HepG2 (cell line): ENCODE measurements around the gene FBXL20. TPM values are rescaled to one million over a fixed set of nuclear protein-coding genes. Genes with fewer than 3 reads are reported as not detected.

Experiments
- ATAC-seq: fragments of 200-7000 bp; cut with Tn5 transposase; 3 replicates; pipeline ENCODE4 v1.9.1; 2020; ENCODE audit warnings: mild to moderate bottlenecking, moderate library complexity
- BruUV-seq: library from RNA; stranded (reverse); fragments of 400-500 nt; replicated peaks from 2 replicates; lab custom pipeline; 2021; lab: Mats Ljungman, UMichigan
- CTCF ChIA-PET: fragments of 300-600 bp; formaldehyde crosslinking; extraction: SDS; loops from one replicate; lab custom pipeline; 2021; ENCODE audit warnings: low total read pairs, inconsistent platforms, low intra/inter-chr PET ratio; lab: Yijun Ruan, JAX
- POLR2A ChIA-PET: fragments of 350-600 bp; sonication (Branson Sonifier 250); formaldehyde crosslinking; loops from one replicate; lab custom pipeline; 2020; ENCODE audit warnings: antibody characterized with exemption, inconsistent platforms; lab: Yijun Ruan, JAX
- DNase-seq: peaks from one replicate; pipeline ENCODE4 v3.0.0-alpha.2; 2015; ENCODE audit warnings: low spot score
- FAIRE-seq: peaks from 3 replicates; lab custom pipeline; 2011; peaks lifted over from hg19 to GRCh38; lab: Jason Lieb, UNC
- H2AFZ ChIP-seq: one replicate; pipeline ENCODE4 v1.6.1; 2011; ENCODE audit warnings: low read length, inconsistent platforms
- H3K27ac ChIP-seq: fragments of 300-600 bp; 3 replicates; pipeline ENCODE4 v1.8.0; 2011; ENCODE audit warnings: mixed run types, mild to moderate bottlenecking, mixed read lengths, low read length, inconsistent platforms; ENCODE audit not compliant: insufficient read depth; ENCODE audit errors: extremely low read length
- H3K27me3 ChIP-seq, 2 experiments: fragments of 200-600 bp in 1 of 2; 2 replicates in 1 of 2; 3 replicates in 1 of 2; pipeline versions ENCODE4 v1.6.0 to v1.8.0; 2011; ENCODE audit warnings: low read length in 2 of 2, mild to moderate bottlenecking in 2 of 2, moderate library complexity in 2 of 2, inconsistent platforms in 1 of 2; ENCODE audit not compliant: insufficient read depth in 2 of 2, control insufficient read depth in 1 of 2
- H3K36me3 ChIP-seq, 2 experiments: fragments of 200-600 bp in 1 of 2; replicated peaks in 1 of 2; 2 replicates in 1 of 2; 3 replicates in 1 of 2; pipeline versions ENCODE4 v1.5.1 to v1.8.0; 2011; ENCODE audit warnings: low read length in 2 of 2, inconsistent platforms in 1 of 2; ENCODE audit not compliant: insufficient read depth in 2 of 2, control insufficient read depth in 1 of 2
- H3K4me1 ChIP-seq: 2 replicates; pipeline ENCODE4 v1.5.1; 2012; ENCODE audit warnings: low read length, inconsistent platforms; ENCODE audit not compliant: insufficient read depth
- H3K4me2 ChIP-seq: 2 replicates; pipeline ENCODE4 v1.6.0; 2011; ENCODE audit warnings: low read depth, low read length, inconsistent platforms
- H3K4me3 ChIP-seq, 3 experiments: fragments of 200-600 bp in 1 of 3; sonication (generic), shearing (Covaris generic) in 1 of 3; replicated peaks in 1 of 3; 2 replicates each; pipeline ENCODE4 v1.5.1; 2011 to 2016; ENCODE audit warnings: low read length in 3 of 3, inconsistent platforms in 2 of 3, low read depth in 2 of 3, mild to moderate bottlenecking in 2 of 3, control low read depth in 1 of 3, mixed read lengths in 1 of 3; ENCODE audit not compliant: insufficient read depth in 1 of 3
- H3K79me2 ChIP-seq: one replicate; pipeline ENCODE4 v1.6.1; 2011; ENCODE audit warnings: low read length, inconsistent platforms; ENCODE audit not compliant: insufficient read depth
- H3K9ac ChIP-seq: 2 replicates; pipeline ENCODE4 v1.6.0; 2011; ENCODE audit warnings: mild to moderate bottlenecking, low read depth, low read length, inconsistent platforms; ENCODE audit not compliant: insufficient read depth
- H3K9me3 ChIP-seq: 2 replicates; pipeline ENCODE4 v1.5.1; 2012; ENCODE audit warnings: mild to moderate bottlenecking, low read length
- H4K20me1 ChIP-seq: 2 replicates; pipeline ENCODE4 v1.6.0; 2011; ENCODE audit warnings: inconsistent platforms, mild to moderate bottlenecking, low read length, moderate library complexity; ENCODE audit not compliant: insufficient read depth
- CREBL2 ChIP-seq: sonication (generic); formaldehyde crosslinking; IDR thresholded peaks from 2 replicates; pipeline ENCODE4 v1.8.1; 2023; ENCODE audit warnings: missing genetic modification reagents, mild to moderate bottlenecking, borderline replicate concordance
- EHMT2 ChIP-seq: fragments of 200-600 bp; sonication (generic); IDR thresholded peaks from 2 replicates; pipeline ENCODE4 v1.7.0; 2017; ENCODE audit warnings: antibody characterized with exemption, low read depth, low read length, borderline replicate concordance
- ETV5 ChIP-seq: IDR thresholded peaks from 2 replicates; pipeline ENCODE4 v1.6.1; 2018; ENCODE audit warnings: missing biosample characterization, missing genetic modification reagents, inconsistent platforms, borderline replicate concordance
- FIP1L1 ChIP-seq: fragments of 200-400 bp; formaldehyde crosslinking; IDR thresholded peaks from 2 replicates; pipeline ENCODE4 v1.6.1; 2018; ENCODE audit warnings: low read depth, mild to moderate bottlenecking, low read length, moderate library complexity, borderline replicate concordance; ENCODE audit not compliant: insufficient read depth
- FOSL2 ChIP-seq: sonication (generic); formaldehyde crosslinking; IDR thresholded peaks from 2 replicates; pipeline ENCODE4 v1.4.0; 2020; ENCODE audit warnings: missing genetic modification reagents
- FOXA1 ChIP-seq, 2 experiments: fragments of 450-650 bp in 1 of 2; sonication (generic) in 1 of 2; formaldehyde crosslinking in 1 of 2; IDR thresholded peaks; 2 replicates each; pipeline versions ENCODE4 v1.4.0 to v1.6.1; 2016 to 2020; ENCODE audit warnings: missing genetic modification reagents in 1 of 2
- ISX ChIP-seq: sonication (generic); formaldehyde crosslinking; conservative IDR thresholded peaks from 2 replicates; pipeline ENCODE4 v1.5.0; 2020; ENCODE audit warnings: missing genetic modification reagents
- MAFK ChIP-seq, 2 experiments: IDR thresholded peaks in 1 of 2; conservative IDR thresholded peaks in 1 of 2; 2 replicates each; pipeline ENCODE4 v1.6.1; 2011; ENCODE audit warnings: improper control_type of control experiment in 2 of 2, low read length in 2 of 2
- NR2F6 ChIP-seq, 2 experiments: IDR thresholded peaks; 2 replicates each; pipeline ENCODE4 v1.6.1; 2016; ENCODE audit warnings: antibody characterized with exemption in 1 of 2, mild to moderate bottlenecking in 1 of 2
- PHF20 ChIP-seq: sonication (generic); formaldehyde crosslinking; IDR thresholded peaks from 2 replicates; pipeline ENCODE4 v1.5.0; 2020; ENCODE audit warnings: mild to moderate bottlenecking, missing genetic modification reagents
- RARA ChIP-seq: IDR thresholded peaks from 2 replicates; pipeline ENCODE4 v1.6.1; 2016; ENCODE audit warnings: missing genetic modification reagents, missing compliant biosample characterization
- TBX2 ChIP-seq: sonication (generic); formaldehyde crosslinking; IDR thresholded peaks from 2 replicates; pipeline ENCODE4 v1.5.0; 2020; ENCODE audit warnings: missing genetic modification reagents, mild to moderate bottlenecking, borderline replicate concordance
- ZFP36L2 ChIP-seq: sonication (generic); formaldehyde crosslinking; IDR thresholded peaks from 2 replicates; pipeline ENCODE4 v1.4.0; 2020; ENCODE audit warnings: missing genetic modification reagents
- ZFYVE20 ChIP-seq: sonication (generic); formaldehyde crosslinking; IDR thresholded peaks from 2 replicates; pipeline ENCODE4 v1.8.0; 2023; ENCODE audit warnings: low read depth, mild to moderate bottlenecking, moderate library complexity, missing genetic modification reagents, borderline replicate concordance
- ZNF713 ChIP-seq: sonication (generic); formaldehyde crosslinking; IDR thresholded peaks from 2 replicates; pipeline ENCODE4 v1.4.0; 2020; ENCODE audit warnings: mild to moderate bottlenecking, missing genetic modification reagents
- ZNF850 ChIP-seq: sonication (generic); formaldehyde crosslinking; conservative IDR thresholded peaks from 2 replicates; pipeline ENCODE4 v1.9.0; 2021; ENCODE audit warnings: mild to moderate bottlenecking, missing genetic modification reagents
- WGBS: methylation state at CpG from one replicate; pipeline ENCODE4 v1.1.6; 2017; ENCODE audit warnings: low lambda C conversion rate; 5-methylcytosine and 5-hydroxymethylcytosine counted together
- in situ Hi-C: cut with HindIII; loops from 2 replicates; pipeline ENCODE4 v1.10.0; 2017; ENCODE audit warnings: low pct_unique_long_range_greater_than_20kb; ENCODE audit not compliant: extremely low pct_ligation_motif_present
- intact Hi-C: fragments of 100-400 bp; cut with micrococcal nuclease; formaldehyde crosslinking; loops from one replicate; pipeline ENCODE4 v1.10.0; 2022; ENCODE audit not compliant: unreplicated experiment
- polyA plus RNA-seq, 8 experiments: library from polyadenylated mRNA; depleted of rRNA in 3 of 8; stranded (reverse) in 7 of 8; unstranded in 1 of 8; fragments of >200 nt; fragmentation: Illumina TruSeq in 4 of 8; extraction: Trizol in 4 of 8; gene quantifications; 2 replicates each; pipeline versions ENCODE4 v1.2.1 to v1.2.3, GENCODE V29; 2011 to 2016; ENCODE audit warnings: low read depth in 4 of 8, missing spikeins in 1 of 8, mixed read lengths in 1 of 8; ENCODE audit not compliant: insufficient read depth in 1 of 8
- total RNA-seq, 5 experiments: library from RNA; depleted of rRNA; stranded (reverse); fragments of >200 nt; fragmentation: Illumina TruSeq; extraction: Trizol; gene quantifications; 2 replicates each; pipeline ENCODE4 v1.2.3, GENCODE V29; 2016; ENCODE audit warnings: low read depth in 1 of 5
- TF ChIP-seq, protein P1 (sequence below): sonication (generic); formaldehyde crosslinking; conservative IDR thresholded peaks from 2 replicates; pipeline ENCODE4 v1.4.0; 2020; ENCODE audit warnings: missing genetic modification reagents
- TF ChIP-seq, protein P2 (sequence below): fragments of 450-650 bp; IDR thresholded peaks from 2 replicates; pipeline ENCODE4 v1.6.1; 2016

Gene FBXL20
- total and polyA plus RNA-seq, 2 of the 13 experiments (the other 11 are each of a cell fraction or from before 2014, with no cell fraction given): 10.2 to 10.3 TPM

DNA sequence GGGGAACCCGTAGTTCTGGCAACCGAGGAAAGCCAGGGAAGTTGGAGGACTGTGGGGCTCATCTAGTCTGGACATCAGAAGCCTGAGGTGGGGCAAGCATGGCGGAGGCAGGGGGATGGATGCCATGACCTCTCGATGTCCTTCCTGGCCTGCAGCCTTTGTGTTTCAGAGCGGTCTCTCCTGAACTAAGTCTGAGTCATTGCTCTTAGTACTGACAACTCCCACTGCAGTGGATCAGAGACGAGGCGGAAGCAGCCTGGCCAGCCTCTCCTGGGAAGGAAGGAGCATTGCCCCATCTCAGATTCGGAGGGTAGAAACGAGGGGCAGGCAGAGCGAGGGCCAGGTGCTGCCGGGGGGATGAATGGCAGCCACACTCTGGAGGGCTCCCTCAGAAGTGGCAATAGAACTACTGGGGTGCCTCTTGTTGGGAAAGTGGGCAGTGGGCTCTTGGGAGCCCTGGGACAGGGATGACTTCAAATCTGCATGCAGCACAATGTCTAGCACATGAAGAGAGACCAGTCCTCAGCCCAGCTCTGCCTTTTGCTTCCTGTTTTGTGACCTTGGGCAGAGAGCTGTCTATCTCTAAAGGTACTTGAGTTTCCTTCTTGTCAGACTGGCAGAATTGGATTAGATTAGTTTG, 172.0 kb downstream of the FBXL20 start:
- H3K4me3 ChIP-seq: no peak overlapping the region
- H2AFZ ChIP-seq: no peak overlapping the region
- H3K27me3 ChIP-seq: peaks cover 19 to 64% of the 10 kb centered on the region in 2 experiments
- H3K9me3 ChIP-seq: no peaks in the 10 kb centered on the region
- FAIRE-seq (no peak), DNase-seq (no peak), ATAC-seq (peak; percentile 10; the same call in 1 of the 3 replicates)
- no peaks in the 10 kb centered on the region for H3K79me2 ChIP-seq
- intact Hi-C loops: no loop called here
- 14% methylated on average over 6 of the region's 11 CpGs for WGBS
- no peaks in the 10 kb centered on the region for H4K20me1 ChIP-seq
- no peak overlapping the region for H3K27ac ChIP-seq
- POLR2A ChIA-PET: interaction anchor here (1.0 kb wide), 1 partner anchor 30 kb away, joined by 4 read pairs; the partner anchor contains the start of gene RPL19
- no TSS peak for BruUV-seq
- in situ Hi-C loops: no loop called here
- no peak overlapping the region for H3K9ac ChIP-seq
- no peaks in the 10 kb centered on the region for H3K36me3 ChIP-seq
- CTCF ChIA-PET: no interaction called here
- 0 out of 2 replicates have a peak overlapping the region, but pooled peaks have one; percentile 2 for H3K4me2 ChIP-seq
- H3K4me1 ChIP-seq: peaks cover 20% of the 10 kb centered on the region; the same call in 1 of the 2 replicates
- no peak for TF ChIP-seq ZNF713 (CRISPR knock-in tag)
- no peak for TF ChIP-seq MAFK (conservative IDR thresholded peaks at IDR 0.05 in 1 of 2, IDR thresholded peaks at IDR 0.05 in 1 of 2; ENCODE audit: low read length in 2 of 2)
- TF ChIP-seq NR2F6 (IDR thresholded peaks at IDR 0.05): no peak
- 0 out of 2 replicates have a peak, but pooled peaks have one; percentile 20 for TF ChIP-seq NR2F6 (CRISPR knock-in tag; IDR thresholded peaks at IDR 0.05)
- TF ChIP-seq RARA: peak; percentile 15; the same call in 1 of the 2 replicates
- TF ChIP-seq FOXA1 (IDR thresholded peaks at IDR 0.05): no peak
- no peak for TF ChIP-seq FOXA1 (CRISPR knock-in tag; IDR thresholded peaks at IDR 0.05)
- TF ChIP-seq ZNF850 (CRISPR knock-in tag): no peak
- TF ChIP-seq TBX2 (CRISPR knock-in tag): no peak
- peak; percentile 57 for TF ChIP-seq FOSL2
- TF ChIP-seq ETV5 (CRISPR knock-in tag): peak; percentile 17; the same call in 1 of the 2 replicates
- no peak for TF ChIP-seq PHF20
- TF ChIP-seq, protein P1, sequence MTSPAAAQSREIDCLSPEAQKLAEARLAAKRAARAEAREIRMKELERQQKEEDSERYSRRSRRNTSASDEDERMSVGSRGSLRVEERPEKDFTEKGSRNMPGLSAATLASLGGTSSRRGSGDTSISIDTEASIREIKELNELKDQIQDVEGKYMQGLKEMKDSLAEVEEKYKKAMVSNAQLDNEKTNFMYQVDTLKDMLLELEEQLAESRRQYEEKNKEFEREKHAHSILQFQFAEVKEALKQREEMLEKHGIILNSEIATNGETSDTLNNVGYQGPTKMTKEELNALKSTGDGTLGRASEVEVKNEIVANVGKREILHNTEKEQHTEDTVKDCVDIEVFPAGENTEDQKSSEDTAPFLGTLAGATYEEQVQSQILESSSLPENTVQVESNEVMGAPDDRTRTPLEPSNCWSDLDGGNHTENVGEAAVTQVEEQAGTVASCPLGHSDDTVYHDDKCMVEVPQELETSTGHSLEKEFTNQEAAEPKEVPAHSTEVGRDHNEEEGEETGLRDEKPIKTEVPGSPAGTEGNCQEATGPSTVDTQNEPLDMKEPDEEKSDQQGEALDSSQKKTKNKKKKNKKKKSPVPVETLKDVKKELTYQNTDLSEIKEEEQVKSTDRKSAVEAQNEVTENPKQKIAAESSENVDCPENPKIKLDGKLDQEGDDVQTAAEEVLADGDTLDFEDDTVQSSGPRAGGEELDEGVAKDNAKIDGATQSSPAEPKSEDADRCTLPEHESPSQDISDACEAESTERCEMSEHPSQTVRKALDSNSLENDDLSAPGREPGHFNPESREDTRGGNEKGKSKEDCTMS: no peak
- TF ChIP-seq ZFYVE20 (CRISPR knock-in tag): no peak
- TF ChIP-seq EHMT2: no peak
- no peak for TF ChIP-seq CREBL2 (CRISPR knock-in tag)
- TF ChIP-seq, protein P2, sequence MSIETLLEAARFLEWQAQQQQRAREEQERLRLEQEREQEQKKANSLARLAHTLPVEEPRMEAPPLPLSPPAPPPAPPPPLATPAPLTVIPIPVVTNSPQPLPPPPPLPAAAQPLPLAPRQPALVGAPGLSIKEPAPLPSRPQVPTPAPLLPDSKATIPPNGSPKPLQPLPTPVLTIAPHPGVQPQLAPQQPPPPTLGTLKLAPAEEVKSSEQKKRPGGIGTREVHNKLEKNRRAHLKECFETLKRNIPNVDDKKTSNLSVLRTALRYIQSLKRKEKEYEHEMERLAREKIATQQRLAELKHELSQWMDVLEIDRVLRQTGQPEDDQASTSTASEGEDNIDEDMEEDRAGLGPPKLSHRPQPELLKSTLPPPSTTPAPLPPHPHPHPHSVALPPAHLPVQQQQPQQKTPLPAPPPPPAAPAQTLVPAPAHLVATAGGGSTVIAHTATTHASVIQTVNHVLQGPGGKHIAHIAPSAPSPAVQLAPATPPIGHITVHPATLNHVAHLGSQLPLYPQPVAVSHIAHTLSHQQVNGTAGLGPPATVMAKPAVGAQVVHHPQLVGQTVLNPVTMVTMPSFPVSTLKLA: no peak
- TF ChIP-seq ZFP36L2: no peak
- no peak for TF ChIP-seq FIP1L1
- no peak for TF ChIP-seq ISX
